GM23338 (cell line): ENCODE results near the gene TTLL3. TPM values are rescaled to one million over a fixed set of nuclear protein-coding genes. Genes with fewer than 3 reads are reported as not detected.

Source experiments
- ATAC-seq: fragments of 200-7000 bp; cut with Tn5 transposase; 3 replicates; pipeline ENCODE4 v1.9.1; 2020
- DNase-seq: peaks from one replicate; pipeline ENCODE4 v3.0.0-alpha.2; 2015; ENCODE audit warnings: low spot score
- H2AFZ ChIP-seq: fragments of 200-600 bp; sonication (generic); 2 replicates; pipeline ENCODE4 v1.8.0; 2016; ENCODE audit warnings: antibody characterized with exemption, mild to moderate bottlenecking, moderate library complexity
- H3F3A ChIP-seq: fragments of 200-600 bp; sonication (generic); replicated peaks from 2 replicates; pipeline ENCODE4 v1.8.0; 2017; ENCODE audit warnings: antibody characterized with exemption, mixed run types, low read depth
- H3K27ac ChIP-seq: fragments of 200-600 bp; sonication (generic); 2 replicates; pipeline ENCODE4 v1.6.1; 2016; ENCODE audit warnings: low read depth
- H3K27me3 ChIP-seq: fragments of 200-600 bp; sonication (generic); 2 replicates; pipeline ENCODE4 v1.8.0; 2016; ENCODE audit warnings: mild to moderate bottlenecking, mixed run types, moderate library complexity; ENCODE audit not compliant: insufficient read depth
- H3K36me3 ChIP-seq: fragments of 200-600 bp; sonication (generic); 2 replicates; pipeline ENCODE4 v1.8.0; 2016; ENCODE audit warnings: mild to moderate bottlenecking; ENCODE audit not compliant: insufficient read depth
- H3K4me1 ChIP-seq: fragments of 200-600 bp; sonication (generic); 2 replicates; pipeline ENCODE4 v1.8.0; 2016; ENCODE audit warnings: mild to moderate bottlenecking, moderate library complexity; ENCODE audit not compliant: insufficient read depth
- H3K4me2 ChIP-seq: fragments of 200-600 bp; sonication (generic); 2 replicates; pipeline ENCODE4 v1.7.1; 2017; ENCODE audit warnings: mixed run types
- H3K4me3 ChIP-seq: fragments of 200-600 bp; sonication (generic); 2 replicates; pipeline ENCODE4 v1.6.1; 2016; ENCODE audit warnings: mixed run types
- H3K79me2 ChIP-seq: fragments of 200-600 bp; sonication (generic); replicated peaks from 2 replicates; pipeline ENCODE4 v1.8.0; 2017; ENCODE audit warnings: mild to moderate bottlenecking; ENCODE audit not compliant: insufficient read depth
- H3K9me2 ChIP-seq: fragments of 200-600 bp; sonication (generic); 2 replicates; pipeline ENCODE4 v1.8.0; 2017; ENCODE audit not compliant: insufficient read depth
- H4K20me1 ChIP-seq: fragments of 200-600 bp; sonication (generic); replicated peaks from 2 replicates; pipeline ENCODE4 v1.8.0; 2017; ENCODE audit warnings: mild to moderate bottlenecking; ENCODE audit not compliant: insufficient read depth
- H3K27ac Mint-ChIP-seq: 2 replicates; pipeline ENCODE4 v1.8.0; 2020; ENCODE audit warnings: inconsistent platforms, mild to moderate bottlenecking, moderate library complexity, mixed read lengths
- H3K27me3 Mint-ChIP-seq: 3 replicates; pipeline ENCODE4 v1.8.0; 2022; ENCODE audit warnings: low read depth, mild to moderate bottlenecking, moderate library complexity, mixed read lengths, inconsistent platforms; ENCODE audit not compliant: insufficient read depth, poor library complexity
- H3K36me3 Mint-ChIP-seq: 3 replicates; pipeline ENCODE4 v1.8.0; 2021; ENCODE audit warnings: low read depth, mild to moderate bottlenecking, inconsistent platforms, moderate library complexity, mixed read lengths
- H3K4me1 Mint-ChIP-seq: 3 replicates; pipeline ENCODE4 v1.8.0; 2020; ENCODE audit warnings: mild to moderate bottlenecking, inconsistent platforms, mixed read lengths
- H3K4me3 Mint-ChIP-seq: 3 replicates; pipeline ENCODE4 v1.8.0; 2021; ENCODE audit warnings: moderate library complexity, mild to moderate bottlenecking, inconsistent platforms, mixed read lengths
- H3K9me3 Mint-ChIP-seq: 3 replicates; pipeline ENCODE4 v1.8.0; 2020; ENCODE audit warnings: moderate library complexity, mild to moderate bottlenecking, inconsistent platforms, mixed read lengths
- CTCF ChIP-seq, 2 experiments: fragments of 200-600 bp in 1 of 2; sonication (generic) in 1 of 2; conservative IDR thresholded peaks; 2 replicates each; pipeline versions ENCODE4 v1.5.1 to v1.6.1; 2016 to 2017; ENCODE audit warnings: antibody characterized with exemption in 2 of 2, low read depth in 2 of 2, mild to moderate bottlenecking in 2 of 2, moderate library complexity in 1 of 2
- EZH2 ChIP-seq: fragments of 200-600 bp; sonication (generic); IDR thresholded peaks from one replicate; pipeline ENCODE4 v1.8.0; 2017; ENCODE audit warnings: antibody characterized with exemption, mild to moderate bottlenecking, low read depth; ENCODE audit not compliant: unreplicated experiment
- EZH2phosphoT487 ChIP-seq: fragments of 200-600 bp; sonication (generic); IDR thresholded peaks from one replicate; pipeline ENCODE4 v1.8.1; 2018; ENCODE audit warnings: antibody characterized with exemption; ENCODE audit not compliant: unreplicated experiment
- JUNB ChIP-seq: IDR thresholded peaks from one replicate; pipeline ENCODE4 v1.6.1; 2016; ENCODE audit warnings: antibody characterized with exemption; ENCODE audit not compliant: unreplicated experiment
- POLR2AphosphoS5 ChIP-seq: IDR thresholded peaks from 2 replicates; pipeline ENCODE4 v1.6.1; 2016; ENCODE audit warnings: antibody characterized with exemption, low read depth
- STAT1 ChIP-seq: IDR thresholded peaks from one replicate; pipeline ENCODE4 v1.6.1; 2016; ENCODE audit warnings: antibody characterized with exemption; ENCODE audit not compliant: unreplicated experiment
- ZNF114 ChIP-seq: fragments of 250-450 bp; sonication (Bioruptor Pico); IDR thresholded peaks from 2 replicates; pipeline ENCODE4 v1.5.0; 2020; ENCODE audit warnings: mild to moderate bottlenecking, moderate library complexity
- ZNF331 ChIP-seq: fragments of 250-450 bp; sonication (Bioruptor Pico); IDR thresholded peaks from 2 replicates; pipeline ENCODE4 v1.5.0; 2020; ENCODE audit warnings: low read depth, mild to moderate bottlenecking, moderate library complexity
- polyA plus RNA-seq: library from polyadenylated mRNA; unstranded; fragments of >200 nt; fragmentation: Nextera tagmentation; extraction: Ambion mirVana; gene quantifications from 2 replicates; pipeline ENCODE4 v1.2.1, GENCODE V29; 2016
- total RNA-seq: library from RNA; depleted of rRNA; stranded (reverse); fragments of >200 nt; shearing (Covaris generic); gene quantifications from 2 replicates; pipeline ENCODE4 v1.2.3, GENCODE V29; 2014
- TF ChIP-seq, protein P1 (sequence below): fragments of 250-450 bp; sonication (Bioruptor Pico); IDR thresholded peaks from 2 replicates; pipeline ENCODE4 v1.5.0; 2020; ENCODE audit warnings: mild to moderate bottlenecking, moderate library complexity
- TF ChIP-seq, protein P2 (sequence below): IDR thresholded peaks from 2 replicates; pipeline ENCODE4 v1.6.1; 2016; ENCODE audit warnings: antibody characterized with exemption
- TF ChIP-seq, protein P3 (sequence below): IDR thresholded peaks from one replicate; pipeline ENCODE4 v1.6.1; 2018; ENCODE audit warnings: antibody characterized with exemption; ENCODE audit not compliant: unreplicated experiment

Gene TTLL3
- total and polyA plus RNA-seq, 2 experiments from 2014 or later = 3.7 to 5.3 TPM

- TF ChIP-seq, protein P1, sequence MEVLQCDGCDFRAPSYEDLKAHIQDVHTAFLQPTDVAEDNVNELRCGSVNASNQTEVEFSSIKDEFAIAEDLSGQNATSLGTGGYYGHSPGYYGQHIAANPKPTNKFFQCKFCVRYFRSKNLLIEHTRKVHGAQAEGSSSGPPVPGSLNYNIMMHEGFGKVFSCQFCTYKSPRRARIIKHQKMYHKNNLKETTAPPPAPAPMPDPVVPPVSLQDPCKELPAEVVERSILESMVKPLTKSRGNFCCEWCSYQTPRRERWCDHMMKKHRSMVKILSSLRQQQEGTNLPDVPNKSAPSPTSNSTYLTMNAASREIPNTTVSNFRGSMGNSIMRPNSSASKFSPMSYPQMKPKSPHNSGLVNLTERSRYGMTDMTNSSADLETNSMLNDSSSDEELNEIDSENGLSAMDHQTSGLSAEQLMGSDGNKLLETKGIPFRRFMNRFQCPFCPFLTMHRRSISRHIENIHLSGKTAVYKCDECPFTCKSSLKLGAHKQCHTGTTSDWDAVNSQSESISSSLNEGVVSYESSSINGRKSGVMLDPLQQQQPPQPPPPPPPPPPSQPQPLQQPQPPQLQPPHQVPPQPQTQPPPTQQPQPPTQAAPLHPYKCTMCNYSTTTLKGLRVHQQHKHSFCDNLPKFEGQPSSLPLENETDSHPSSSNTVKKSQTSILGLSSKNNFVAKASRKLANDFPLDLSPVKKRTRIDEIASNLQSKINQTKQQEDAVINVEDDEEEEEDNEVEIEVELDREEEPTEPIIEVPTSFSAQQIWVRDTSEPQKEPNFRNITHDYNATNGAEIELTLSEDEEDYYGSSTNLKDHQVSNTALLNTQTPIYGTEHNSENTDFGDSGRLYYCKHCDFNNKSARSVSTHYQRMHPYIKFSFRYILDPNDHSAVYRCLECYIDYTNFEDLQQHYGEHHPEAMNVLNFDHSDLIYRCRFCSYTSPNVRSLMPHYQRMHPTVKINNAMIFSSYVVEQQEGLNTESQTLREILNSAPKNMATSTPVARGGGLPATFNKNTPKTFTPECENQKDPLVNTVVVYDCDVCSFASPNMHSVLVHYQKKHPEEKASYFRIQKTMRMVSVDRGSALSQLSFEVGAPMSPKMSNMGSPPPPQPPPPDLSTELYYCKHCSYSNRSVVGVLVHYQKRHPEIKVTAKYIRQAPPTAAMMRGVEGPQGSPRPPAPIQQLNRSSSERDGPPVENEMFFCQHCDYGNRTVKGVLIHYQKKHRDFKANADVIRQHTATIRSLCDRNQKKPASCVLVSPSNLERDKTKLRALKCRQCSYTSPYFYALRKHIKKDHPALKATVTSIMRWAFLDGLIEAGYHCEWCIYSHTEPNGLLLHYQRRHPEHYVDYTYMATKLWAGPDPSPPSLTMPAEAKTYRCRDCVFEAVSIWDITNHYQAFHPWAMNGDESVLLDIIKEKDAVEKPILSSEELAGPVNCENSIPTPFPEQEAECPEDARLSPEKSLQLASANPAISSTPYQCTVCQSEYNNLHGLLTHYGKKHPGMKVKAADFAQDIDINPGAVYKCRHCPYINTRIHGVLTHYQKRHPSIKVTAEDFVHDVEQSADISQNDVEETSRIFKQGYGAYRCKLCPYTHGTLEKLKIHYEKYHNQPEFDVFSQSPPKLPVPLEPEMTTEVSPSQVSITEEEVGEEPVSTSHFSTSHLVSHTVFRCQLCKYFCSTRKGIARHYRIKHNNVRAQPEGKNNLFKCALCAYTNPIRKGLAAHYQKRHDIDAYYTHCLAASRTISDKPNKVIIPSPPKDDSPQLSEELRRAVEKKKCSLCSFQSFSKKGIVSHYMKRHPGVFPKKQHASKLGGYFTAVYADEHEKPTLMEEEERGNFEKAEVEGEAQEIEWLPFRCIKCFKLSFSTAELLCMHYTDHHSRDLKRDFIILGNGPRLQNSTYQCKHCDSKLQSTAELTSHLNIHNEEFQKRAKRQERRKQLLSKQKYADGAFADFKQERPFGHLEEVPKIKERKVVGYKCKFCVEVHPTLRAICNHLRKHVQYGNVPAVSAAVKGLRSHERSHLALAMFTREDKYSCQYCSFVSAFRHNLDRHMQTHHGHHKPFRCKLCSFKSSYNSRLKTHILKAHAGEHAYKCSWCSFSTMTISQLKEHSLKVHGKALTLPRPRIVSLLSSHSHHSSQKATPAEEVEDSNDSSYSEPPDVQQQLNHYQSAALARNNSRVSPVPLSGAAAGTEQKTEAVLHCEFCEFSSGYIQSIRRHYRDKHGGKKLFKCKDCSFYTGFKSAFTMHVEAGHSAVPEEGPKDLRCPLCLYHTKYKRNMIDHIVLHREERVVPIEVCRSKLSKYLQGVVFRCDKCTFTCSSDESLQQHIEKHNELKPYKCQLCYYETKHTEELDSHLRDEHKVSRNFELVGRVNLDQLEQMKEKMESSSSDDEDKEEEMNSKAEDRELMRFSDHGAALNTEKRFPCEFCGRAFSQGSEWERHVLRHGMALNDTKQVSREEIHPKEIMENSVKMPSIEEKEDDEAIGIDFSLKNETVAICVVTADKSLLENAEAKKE = no peak
- TF ChIP-seq CTCF (conservative IDR thresholded peaks at IDR 0.05; ENCODE audit: low read depth in 2 of 2) (no peak), JUNB (no peak)
Observed at GRCh38 chr3:9779721-9780457, 30.2 kb upstream of the TTLL3 start (continued).

GRCh38 chr3:9780458-9780812 lies 29.6 kb upstream of the TTLL3 start:
- Mint-ChIP-seq H3K4me3 (no peak overlapping the region), H3K9me3 (no peaks in the 10 kb centered on the region), H3K27ac (no peak overlapping the region), H3K36me3 (peaks cover 40% of the 10 kb centered on the region), H3K27me3 (peaks cover 14% of the 10 kb centered on the region), H3K4me1 (no peaks in the 10 kb centered on the region)
- H3K27me3 ChIP-seq = 0 out of 2 replicates have a peak, but pooled peaks cover 2% of the 10 kb centered on the region
- H3K27ac ChIP-seq = no peak overlapping the region
- no peak overlapping the region for H2AFZ ChIP-seq
- H4K20me1 ChIP-seq = no peaks in the 10 kb centered on the region; the same call in 1 of the 2 replicates
- H3K36me3 ChIP-seq = 0 out of 2 replicates have a peak, but pooled peaks cover 6% of the 10 kb centered on the region
- H3K4me1 ChIP-seq = no peaks in the 10 kb centered on the region
- no peaks in the 10 kb centered on the region for H3K79me2 ChIP-seq
- no peaks in the 10 kb centered on the region for H3K9me2 ChIP-seq
- H3F3A ChIP-seq = 0 out of 2 replicates have a peak, but pooled peaks cover 2% of the 10 kb centered on the region
- DNase-seq (no peak), ATAC-seq (no peak)
- no peak overlapping the region for H3K4me2 ChIP-seq
- no peak overlapping the region for H3K4me3 ChIP-seq
- TF ChIP-seq, protein P2, sequence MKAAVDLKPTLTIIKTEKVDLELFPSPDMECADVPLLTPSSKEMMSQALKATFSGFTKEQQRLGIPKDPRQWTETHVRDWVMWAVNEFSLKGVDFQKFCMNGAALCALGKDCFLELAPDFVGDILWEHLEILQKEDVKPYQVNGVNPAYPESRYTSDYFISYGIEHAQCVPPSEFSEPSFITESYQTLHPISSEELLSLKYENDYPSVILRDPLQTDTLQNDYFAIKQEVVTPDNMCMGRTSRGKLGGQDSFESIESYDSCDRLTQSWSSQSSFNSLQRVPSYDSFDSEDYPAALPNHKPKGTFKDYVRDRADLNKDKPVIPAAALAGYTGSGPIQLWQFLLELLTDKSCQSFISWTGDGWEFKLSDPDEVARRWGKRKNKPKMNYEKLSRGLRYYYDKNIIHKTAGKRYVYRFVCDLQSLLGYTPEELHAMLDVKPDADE = no peak
- no peak for TF ChIP-seq EZH2phosphoT487
- no peak for TF ChIP-seq EZH2
- TF ChIP-seq POLR2AphosphoS5 = no peak
- no peak for TF ChIP-seq STAT1
- TF ChIP-seq ZNF114 = no peak
- TF ChIP-seq ZNF331 (CRISPR knock-in tag) = no peak
- TF ChIP-seq JUNB = no peak
- TF ChIP-seq, protein P3, sequence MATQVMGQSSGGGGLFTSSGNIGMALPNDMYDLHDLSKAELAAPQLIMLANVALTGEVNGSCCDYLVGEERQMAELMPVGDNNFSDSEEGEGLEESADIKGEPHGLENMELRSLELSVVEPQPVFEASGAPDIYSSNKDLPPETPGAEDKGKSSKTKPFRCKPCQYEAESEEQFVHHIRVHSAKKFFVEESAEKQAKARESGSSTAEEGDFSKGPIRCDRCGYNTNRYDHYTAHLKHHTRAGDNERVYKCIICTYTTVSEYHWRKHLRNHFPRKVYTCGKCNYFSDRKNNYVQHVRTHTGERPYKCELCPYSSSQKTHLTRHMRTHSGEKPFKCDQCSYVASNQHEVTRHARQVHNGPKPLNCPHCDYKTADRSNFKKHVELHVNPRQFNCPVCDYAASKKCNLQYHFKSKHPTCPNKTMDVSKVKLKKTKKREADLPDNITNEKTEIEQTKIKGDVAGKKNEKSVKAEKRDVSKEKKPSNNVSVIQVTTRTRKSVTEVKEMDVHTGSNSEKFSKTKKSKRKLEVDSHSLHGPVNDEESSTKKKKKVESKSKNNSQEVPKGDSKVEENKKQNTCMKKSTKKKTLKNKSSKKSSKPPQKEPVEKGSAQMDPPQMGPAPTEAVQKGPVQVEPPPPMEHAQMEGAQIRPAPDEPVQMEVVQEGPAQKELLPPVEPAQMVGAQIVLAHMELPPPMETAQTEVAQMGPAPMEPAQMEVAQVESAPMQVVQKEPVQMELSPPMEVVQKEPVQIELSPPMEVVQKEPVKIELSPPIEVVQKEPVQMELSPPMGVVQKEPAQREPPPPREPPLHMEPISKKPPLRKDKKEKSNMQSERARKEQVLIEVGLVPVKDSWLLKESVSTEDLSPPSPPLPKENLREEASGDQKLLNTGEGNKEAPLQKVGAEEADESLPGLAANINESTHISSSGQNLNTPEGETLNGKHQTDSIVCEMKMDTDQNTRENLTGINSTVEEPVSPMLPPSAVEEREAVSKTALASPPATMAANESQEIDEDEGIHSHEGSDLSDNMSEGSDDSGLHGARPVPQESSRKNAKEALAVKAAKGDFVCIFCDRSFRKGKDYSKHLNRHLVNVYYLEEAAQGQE = no peak
